HFFc6 (cell line): ENCODE data around the gene MLEC. TPM values are rescaled to one million over a fixed set of nuclear protein-coding genes. Genes with fewer than 3 reads are reported as not detected.

Source experiments
- DNase-seq: peaks from one replicate; pipeline ENCODE4 v3.0.0-alpha.2; 2018
- H3K27ac Mint-ChIP-seq: 2 replicates; pipeline ENCODE4 v1.8.0; 2020; ENCODE audit warnings: mild to moderate bottlenecking, mixed read lengths
- H3K27me3 Mint-ChIP-seq: 2 replicates; pipeline ENCODE4 v1.8.0; 2021; ENCODE audit warnings: mild to moderate bottlenecking, moderate library complexity, mixed read lengths; ENCODE audit not compliant: insufficient read depth
- H3K36me3 Mint-ChIP-seq: 2 replicates; pipeline ENCODE4 v1.8.0; 2021; ENCODE audit warnings: low read depth, mixed read lengths
- H3K4me1 Mint-ChIP-seq: 2 replicates; pipeline ENCODE4 v1.8.0; 2020; ENCODE audit warnings: low read depth, mixed read lengths
- H3K4me3 Mint-ChIP-seq: 2 replicates; pipeline ENCODE4 v1.8.0; 2020; ENCODE audit warnings: mild to moderate bottlenecking, moderate library complexity, mixed read lengths
- H3K9me3 Mint-ChIP-seq: 2 replicates; pipeline ENCODE4 v1.8.0; 2020; ENCODE audit warnings: mild to moderate bottlenecking, mixed read lengths
- CTCF ChIP-seq: fragments of 200-600 bp; sonication (generic); IDR thresholded peaks from 2 replicates; pipeline ENCODE4 v1.5.0; 2021; ENCODE audit warnings: antibody characterized with exemption, mild to moderate bottlenecking
- total RNA-seq, 6 experiments: library from RNA; stranded (reverse); fragmentation: NEBNext Ultra II Directional; extraction: Animal tissue kit (Norgen Biotek cat#: 25700); gene quantifications; 2 replicates in 1 of 6; 3 replicates in 5 of 6; pipeline ENCODE4 v1.2.3, GENCODE V29; 2021

The MLEC gene
- total RNA-seq, 6 experiments from 2014 or later, result 195 to 241 (median 209) TPM

GRCh38 chr12:120670667-120671066 lies 16.3 kb upstream of the MLEC start:
- no peaks in the 10 kb centered on the region for H3K4me1 Mint-ChIP-seq
- TF ChIP-seq CTCF, result no peak
- no peaks in the 10 kb centered on the region for H3K9me3 Mint-ChIP-seq
- DNase-seq, result no peak
- no peak overlapping the region for H3K27ac Mint-ChIP-seq
- peaks cover 31% of the 10 kb centered on the region for H3K27me3 Mint-ChIP-seq
- no peak overlapping the region for H3K4me3 Mint-ChIP-seq
- H3K36me3 Mint-ChIP-seq, result no peaks in the 10 kb centered on the region

GRCh38 chr12:120674097-120674636 lies 12.8 kb upstream of the MLEC start:
- H3K27me3 Mint-ChIP-seq, result peaks cover 23% of the 10 kb centered on the region
- peaks cover 15% of the 10 kb centered on the region for H3K4me1 Mint-ChIP-seq
- no peak for TF ChIP-seq CTCF
- no peaks in the 10 kb centered on the region for H3K36me3 Mint-ChIP-seq
- DNase-seq, result no peak
- H3K27ac Mint-ChIP-seq, result no peak overlapping the region
- H3K9me3 Mint-ChIP-seq, result no peaks in the 10 kb centered on the region
- H3K4me3 Mint-ChIP-seq, result no peak overlapping the region

- no peak for TF ChIP-seq CTCF
- Mint-ChIP-seq H3K27ac (peak overlapping the region; percentile 63), H3K4me3 (peak overlapping the region; percentile 39), H3K9me3 (no peaks in the 10 kb centered on the region), H3K36me3 (no peaks in the 10 kb centered on the region), H3K4me1 (peaks cover 21% of the 10 kb centered on the region), H3K27me3 (peaks cover 7% of the 10 kb centered on the region)
- DNase-seq, result peak; percentile 43
Measured at GRCh38 chr12:120677765-120678473, 9.0 kb upstream of the MLEC start.

GRCh38 chr12:120678572-120678971 lies 8.4 kb upstream of the MLEC start:
- H3K4me3 Mint-ChIP-seq, result peak overlapping the region; percentile 8; the same call in 1 of the 2 replicates
- H3K36me3 Mint-ChIP-seq, result no peaks in the 10 kb centered on the region
- peak overlapping the region; percentile 63 for H3K27ac Mint-ChIP-seq
- peak; percentile 22 for DNase-seq
- peaks cover 7% of the 10 kb centered on the region for H3K27me3 Mint-ChIP-seq
- peaks cover 21% of the 10 kb centered on the region for H3K4me1 Mint-ChIP-seq
- no peak for TF ChIP-seq CTCF
- no peaks in the 10 kb centered on the region for H3K9me3 Mint-ChIP-seq

GRCh38 chr12:120680165-120680738 lies 6.7 kb upstream of the MLEC start:
- no peak overlapping the region for H3K27ac Mint-ChIP-seq
- no peaks in the 10 kb centered on the region for H3K9me3 Mint-ChIP-seq
- no peak overlapping the region for H3K4me3 Mint-ChIP-seq
- no peaks in the 10 kb centered on the region for H3K36me3 Mint-ChIP-seq
- no peak for TF ChIP-seq CTCF
- no peaks in the 10 kb centered on the region; the same call in 1 of the 2 replicates for H3K27me3 Mint-ChIP-seq
- H3K4me1 Mint-ChIP-seq, result peaks cover 30% of the 10 kb centered on the region
- DNase-seq, result no peak
